Measurements from ENCODE around the gene GRK6.
A peak's percentile ranks its signal among the peaks of the same experiment; 100 is the strongest.

- TF ChIP-seq CTCF (IDR thresholded peaks at IDR 0.05) (peak; percentile 75 to 98 (median 90)), POLR2AphosphoS5 (IDR thresholded peaks at IDR 0.05) (peak; percentile 37), POLR2A (IDR thresholded peaks at IDR 0.05) (no peak)
Measured at GRCh38 chr5:177455661-177456590, 29.4 kb downstream of the GRK6 start.

Data from prostate gland (tissue), 2 donors.